LHCN-M2 (cell line): Measurements from ENCODE around the gene TMEM184B. TPM values are rescaled to one million over a fixed set of nuclear protein-coding genes. Genes with fewer than 3 reads are reported as not detected.
A peak's percentile ranks its signal among the peaks of the same experiment; 100 is the strongest.

Experiments
- DNase-seq: peaks from one replicate; pipeline ENCODE4 v3.0.0-alpha.2; 2012; ENCODE audit warnings: low read depth
- total RNA-seq: library from RNA; depleted of rRNA; stranded (reverse); fragments of >200 nt; gene quantifications from 2 replicates; pipeline ENCODE4 v1.2.3, GENCODE V29; 2014

TMEM184B gene
- total RNA-seq, 1 experiment from 2014 or later, result 61.3 TPM

- DNase-seq, result no peak
Measured at GRCh38 chr22:38205261-38206128, 67.3 kb downstream of the TMEM184B start.

GRCh38 chr22:38204784-38205183, 68.0 kb downstream of the TMEM184B start:
- no peak for DNase-seq

GRCh38 chr22:38203855-38204514, 68.8 kb downstream of the TMEM184B start:
- DNase-seq, result peak; percentile 54

GRCh38 chr22:38203090-38203810, 69.6 kb downstream of the TMEM184B start:
- no peak for DNase-seq

GRCh38 chr22:38202437-38203089, 70.2 kb downstream of the TMEM184B start:
- peak; percentile 68 for DNase-seq

- DNase-seq, result peak; percentile 95
Measured at GRCh38 chr22:38201711-38202436, 70.9 kb downstream of the TMEM184B start, which contains the start of gene MAFF. TSS of gene MAFF (plus strand) at chr22:38201994. CDS start at chr22:38213854, 11,860 bp downstream.

- no peak for DNase-seq
Measured at GRCh38 chr22:38201371-38201710, 71.5 kb downstream of the TMEM184B start.

- DNase-seq, result no peak
Measured at GRCh38 chr22:38199826-38200559, 72.8 kb downstream of the TMEM184B start.

GRCh38 chr22:38196791-38197419, 75.9 kb downstream of the TMEM184B start:
- DNase-seq, result no peak

GRCh38 chr22:38193580-38193979, 79.2 kb downstream of the TMEM184B start:
- DNase-seq, result no peak

- DNase-seq, result no peak
Measured at GRCh38 chr22:38192475-38192863, 80.3 kb downstream of the TMEM184B start.

GRCh38 chr22:38191731-38192474, 80.9 kb downstream of the TMEM184B start:
- DNase-seq, result no peak

- DNase-seq, result no peak
Measured at GRCh38 chr22:38191055-38191454, 81.8 kb downstream of the TMEM184B start.

- DNase-seq, result no peak
Measured at GRCh38 chr22:38190581-38190980, 82.2 kb downstream of the TMEM184B start.

GRCh38 chr22:38189104-38189503, 83.7 kb downstream of the TMEM184B start:
- DNase-seq, result no peak

GRCh38 chr22:38187413-38188212, 85.2 kb downstream of the TMEM184B start:
- DNase-seq, result peak; percentile 72

GRCh38 chr22:38186429-38186828, 86.4 kb downstream of the TMEM184B start:
- no peak for DNase-seq

- no peak for DNase-seq
Measured at GRCh38 chr22:38184788-38185187, 88.0 kb downstream of the TMEM184B start.
